ENCODE results near the gene R3HDM2. TPM values are rescaled to one million over a fixed set of nuclear protein-coding genes. Genes with fewer than 3 reads are reported as not detected.

The R3HDM2 gene
- total RNA-seq, 2 donors from 2014 or later, result 82.7 to 116 TPM

DNA sequence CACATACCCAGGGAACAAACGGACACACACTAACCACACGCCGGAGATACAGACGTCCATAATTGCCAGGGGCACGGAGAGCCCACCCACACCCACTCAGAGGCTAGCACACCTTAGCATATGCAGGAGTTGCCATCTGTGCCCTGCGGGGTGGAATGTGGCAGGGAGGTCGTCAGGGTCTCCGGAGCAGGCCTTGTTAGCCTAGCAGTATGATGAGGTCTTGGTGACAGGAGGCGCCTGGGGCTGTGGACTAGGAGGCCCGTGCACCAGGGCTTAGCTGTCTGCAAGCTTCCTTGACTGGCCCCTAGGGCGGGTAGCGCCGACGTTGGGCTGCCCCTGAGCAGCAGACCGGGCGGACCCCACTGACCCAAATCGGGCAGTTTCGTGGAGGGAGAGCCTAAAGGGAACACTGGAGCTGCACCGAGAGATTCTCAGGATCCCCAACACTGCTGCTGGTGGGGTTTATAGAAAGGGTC lies 189.9 kb downstream of the R3HDM2 start:
- no peaks in the 10 kb centered on the region for H3K9me3 Mint-ChIP-seq
- Histone ChIP-seq H3K9ac (ENCODE audit: extremely low read depth, low read length, poor library complexity, severe bottlenecking) (no peak overlapping the region), H3K4me3 (ENCODE audit: low read length) (no peak overlapping the region), H3K36me3 (ENCODE audit: control insufficient read depth, insufficient read depth, low read length) (no peaks in the 10 kb centered on the region), H3K27me3 (ENCODE audit: control insufficient read depth, insufficient read depth, low read length, poor library complexity, severe bottlenecking) (peaks cover 81% of the 10 kb centered on the region), H3K27ac (ENCODE audit: low read depth, low read length) (peak overlapping the region; percentile 92), H3K4me1 (ENCODE audit: control insufficient read depth, insufficient read depth, low read length) (peaks cover 6% of the 10 kb centered on the region), H3K9me3 (ENCODE audit: control insufficient read depth, low read length) (no peaks in the 10 kb centered on the region)
- TF ChIP-seq, protein P1, sequence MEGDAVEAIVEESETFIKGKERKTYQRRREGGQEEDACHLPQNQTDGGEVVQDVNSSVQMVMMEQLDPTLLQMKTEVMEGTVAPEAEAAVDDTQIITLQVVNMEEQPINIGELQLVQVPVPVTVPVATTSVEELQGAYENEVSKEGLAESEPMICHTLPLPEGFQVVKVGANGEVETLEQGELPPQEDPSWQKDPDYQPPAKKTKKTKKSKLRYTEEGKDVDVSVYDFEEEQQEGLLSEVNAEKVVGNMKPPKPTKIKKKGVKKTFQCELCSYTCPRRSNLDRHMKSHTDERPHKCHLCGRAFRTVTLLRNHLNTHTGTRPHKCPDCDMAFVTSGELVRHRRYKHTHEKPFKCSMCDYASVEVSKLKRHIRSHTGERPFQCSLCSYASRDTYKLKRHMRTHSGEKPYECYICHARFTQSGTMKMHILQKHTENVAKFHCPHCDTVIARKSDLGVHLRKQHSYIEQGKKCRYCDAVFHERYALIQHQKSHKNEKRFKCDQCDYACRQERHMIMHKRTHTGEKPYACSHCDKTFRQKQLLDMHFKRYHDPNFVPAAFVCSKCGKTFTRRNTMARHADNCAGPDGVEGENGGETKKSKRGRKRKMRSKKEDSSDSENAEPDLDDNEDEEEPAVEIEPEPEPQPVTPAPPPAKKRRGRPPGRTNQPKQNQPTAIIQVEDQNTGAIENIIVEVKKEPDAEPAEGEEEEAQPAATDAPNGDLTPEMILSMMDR (conservative IDR thresholded peaks at IDR 0.05), result peak; percentile 53
- H3K4me3 Mint-ChIP-seq, result peak overlapping the region; percentile 40
- no peaks in the 10 kb centered on the region for H3K36me3 Mint-ChIP-seq (ENCODE audit: low read depth)
- DNase-seq, result peak; percentile 88
- WGBS, 2 experiments (ENCODE audit: insufficient coverage in 1 of 2, insufficient read length in 1 of 2), result 12 to 17% methylated on average over 13 to 19 of the region's 19 CpGs
- H3K4me1 Mint-ChIP-seq, result peaks cover 30% of the 10 kb centered on the region
- H3K27ac Mint-ChIP-seq, result no peak overlapping the region
- peaks cover 89% of the 10 kb centered on the region for H3K27me3 Mint-ChIP-seq (ENCODE audit: insufficient read depth)

DNA sequence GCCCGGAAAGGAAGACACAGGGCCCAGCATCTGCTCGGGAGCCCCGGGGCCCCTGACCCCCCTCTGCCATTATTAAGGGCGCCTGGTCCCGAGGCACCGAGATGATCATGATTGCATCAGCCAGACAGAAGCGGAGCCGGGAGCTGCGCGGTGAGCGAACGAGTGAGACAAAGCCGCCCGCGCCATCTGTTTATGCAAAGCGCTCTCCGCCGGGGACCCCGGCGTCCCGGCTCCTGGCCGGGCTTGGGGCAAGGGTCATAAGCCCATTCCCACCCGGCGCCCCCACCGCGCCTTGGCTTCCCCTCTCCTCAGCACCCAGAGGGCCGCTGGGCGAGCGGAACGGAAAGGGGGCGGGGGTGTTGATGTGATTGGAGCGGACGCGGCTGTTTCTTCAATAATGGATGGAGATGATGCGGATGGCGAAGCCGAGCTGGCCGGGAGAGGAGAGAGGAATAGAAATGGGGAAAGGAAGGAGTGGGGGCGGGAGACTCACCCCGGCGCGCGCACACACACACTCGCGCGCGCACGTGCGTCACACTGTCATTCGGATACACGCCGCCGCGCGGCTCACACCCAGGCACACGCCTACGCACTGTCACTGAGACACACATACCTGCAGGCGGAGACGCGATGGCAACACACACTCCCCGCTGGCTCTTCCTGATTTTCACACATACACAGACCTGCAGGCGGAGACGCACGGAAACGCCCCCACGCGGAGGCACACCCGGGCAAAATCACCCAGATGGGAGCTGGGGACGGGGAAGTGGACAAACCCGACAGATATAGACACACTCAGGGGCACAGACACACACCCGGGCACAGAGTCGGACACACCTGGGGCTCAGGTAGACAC lies 190.5 kb downstream of the R3HDM2 start:
- peak overlapping the region; percentile 40 for H3K4me3 Mint-ChIP-seq
- DNase-seq, result peak; percentile 83
- H3K27ac Mint-ChIP-seq, result peak overlapping the region; percentile 78
- Histone ChIP-seq H3K27ac (ENCODE audit: low read depth, low read length) (peak overlapping the region; percentile 92), H3K36me3 (ENCODE audit: control insufficient read depth, insufficient read depth, low read length) (no peaks in the 10 kb centered on the region), H3K4me1 (ENCODE audit: control insufficient read depth, insufficient read depth, low read length) (peaks cover 6% of the 10 kb centered on the region), H3K9ac (ENCODE audit: extremely low read depth, low read length, poor library complexity, severe bottlenecking) (peak overlapping the region; percentile 15), H3K4me3 (ENCODE audit: low read length) (peak overlapping the region; percentile 67), H3K9me3 (ENCODE audit: control insufficient read depth, low read length) (no peaks in the 10 kb centered on the region), H3K27me3 (ENCODE audit: control insufficient read depth, insufficient read depth, low read length, poor library complexity, severe bottlenecking) (peaks cover 88% of the 10 kb centered on the region)
- TF ChIP-seq, protein P1 (conservative IDR thresholded peaks at IDR 0.05), result no peak
- H3K36me3 Mint-ChIP-seq (ENCODE audit: low read depth), result no peaks in the 10 kb centered on the region
- peaks cover 95% of the 10 kb centered on the region for H3K27me3 Mint-ChIP-seq (ENCODE audit: insufficient read depth)
- H3K9me3 Mint-ChIP-seq, result no peaks in the 10 kb centered on the region
- WGBS, 2 experiments (ENCODE audit: insufficient coverage in 1 of 2, insufficient read length in 1 of 2), result 0 to 2% methylated on average over 20 to 72 of the region's 72 CpGs
- peaks cover 31% of the 10 kb centered on the region for H3K4me1 Mint-ChIP-seq

DNA sequence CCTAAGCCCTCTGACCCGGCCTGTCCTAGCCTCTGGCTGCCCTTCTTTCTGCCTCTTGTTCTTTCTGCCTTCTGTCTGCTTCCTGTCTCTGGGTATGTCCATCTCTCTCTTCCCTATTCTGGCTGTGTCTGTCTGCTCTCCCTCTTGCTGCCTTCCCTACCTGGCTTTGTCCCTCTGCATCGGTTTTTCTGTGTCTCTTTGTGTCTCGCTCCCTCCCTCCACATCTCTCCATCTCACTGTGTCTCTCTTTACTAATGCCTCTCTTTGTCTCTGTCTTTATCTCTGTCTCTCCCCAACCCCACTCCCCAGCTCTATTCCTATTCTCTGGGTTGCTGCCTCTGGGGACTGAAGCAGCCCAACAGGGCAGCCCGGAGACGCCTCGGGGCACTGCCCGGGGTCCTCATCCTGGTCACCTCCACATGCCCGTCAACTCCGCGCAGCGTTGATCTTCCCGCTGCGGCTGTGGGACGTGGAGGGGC lies 191.2 kb downstream of the R3HDM2 start:
- peak; percentile 72 for DNase-seq
- H3K4me1 ChIP-seq (ENCODE audit: control insufficient read depth, insufficient read depth, low read length), result peaks cover 6% of the 10 kb centered on the region
- H3K9me3 Mint-ChIP-seq, result no peaks in the 10 kb centered on the region
- H3K4me3 ChIP-seq (ENCODE audit: low read length), result peak overlapping the region; percentile 67
- H3K27me3 Mint-ChIP-seq (ENCODE audit: insufficient read depth), result peaks cover 93% of the 10 kb centered on the region
- H3K27ac ChIP-seq (ENCODE audit: low read depth, low read length), result peak overlapping the region; percentile 92
- H3K27ac Mint-ChIP-seq, result no peak overlapping the region
- H3K4me3 Mint-ChIP-seq, result peak overlapping the region; percentile 40
- H3K36me3 ChIP-seq (ENCODE audit: control insufficient read depth, insufficient read depth, low read length), result peaks cover 2% of the 10 kb centered on the region
- H3K27me3 ChIP-seq (ENCODE audit: control insufficient read depth, insufficient read depth, low read length, poor library complexity, severe bottlenecking), result peaks cover 94% of the 10 kb centered on the region
- H3K36me3 Mint-ChIP-seq (ENCODE audit: low read depth), result peaks cover 1% of the 10 kb centered on the region
- peaks cover 32% of the 10 kb centered on the region for H3K4me1 Mint-ChIP-seq
- H3K9me3 ChIP-seq (ENCODE audit: control insufficient read depth, low read length), result no peaks in the 10 kb centered on the region
- TF ChIP-seq, protein P1 (conservative IDR thresholded peaks at IDR 0.05), result no peak
- WGBS, 2 experiments (ENCODE audit: insufficient coverage in 1 of 2, insufficient read length in 1 of 2), result 3 to 5% methylated on average over 9 to 14 of the region's 14 CpGs
- H3K9ac ChIP-seq (ENCODE audit: extremely low read depth, low read length, poor library complexity, severe bottlenecking), result no peak overlapping the region
